Ectodermal cell (in vitro differentiated cells): ENCODE data around the gene PELO. TPM values are rescaled to one million over a fixed set of nuclear protein-coding genes. Genes with fewer than 3 reads are reported as not detected.
"Not testable (repeated sequence)": the region's sequence is repeated elsewhere in the genome, so short reads cannot be mapped to it uniquely, and the experiment has no call there.

ENCODE experiments used
- H3K27ac ChIP-seq: 2 replicates; pipeline ENCODE4 v1.7.0; 2013; ENCODE audit warnings: mild to moderate bottlenecking, low read depth, low read length; ENCODE audit not compliant: insufficient read depth, poor library complexity, severe bottlenecking
- H3K27me3 ChIP-seq: 2 replicates; pipeline ENCODE4 v1.7.0; 2013; ENCODE audit warnings: mild to moderate bottlenecking, low read length; ENCODE audit not compliant: insufficient read depth, control insufficient read depth, poor library complexity, severe bottlenecking
- H3K36me3 ChIP-seq: one replicate; pipeline ENCODE4 v1.7.0; 2013; ENCODE audit warnings: low read length; ENCODE audit not compliant: control insufficient read depth, insufficient read depth
- H3K4me1 ChIP-seq: one replicate; pipeline ENCODE4 v1.7.0; 2013; ENCODE audit warnings: low read length; ENCODE audit not compliant: control insufficient read depth, insufficient read depth
- H3K4me3 ChIP-seq: 2 replicates; pipeline ENCODE4 v1.7.0; 2013; ENCODE audit warnings: low read depth, low read length, control low read depth; ENCODE audit not compliant: insufficient read depth
- H3K9me3 ChIP-seq: 2 replicates; pipeline ENCODE4 v1.7.0; 2013; ENCODE audit warnings: mild to moderate bottlenecking, low read length, moderate library complexity; ENCODE audit not compliant: control insufficient read depth
- WGBS, 2 experiments: methylation state at CpG; one replicate each; pipeline ENCODE4 v1.1.7; 2013; ENCODE audit warnings: missing lambda C conversion rate in 2 of 2; 5-methylcytosine and 5-hydroxymethylcytosine counted together
- polyA plus RNA-seq, 4 experiments: library from polyadenylated mRNA; stranded (reverse); fragments of 50-300 nt; gene quantifications; one replicate each; pipeline ENCODE4 v1.2.3, GENCODE V29; 2013

Gene PELO, protein sequence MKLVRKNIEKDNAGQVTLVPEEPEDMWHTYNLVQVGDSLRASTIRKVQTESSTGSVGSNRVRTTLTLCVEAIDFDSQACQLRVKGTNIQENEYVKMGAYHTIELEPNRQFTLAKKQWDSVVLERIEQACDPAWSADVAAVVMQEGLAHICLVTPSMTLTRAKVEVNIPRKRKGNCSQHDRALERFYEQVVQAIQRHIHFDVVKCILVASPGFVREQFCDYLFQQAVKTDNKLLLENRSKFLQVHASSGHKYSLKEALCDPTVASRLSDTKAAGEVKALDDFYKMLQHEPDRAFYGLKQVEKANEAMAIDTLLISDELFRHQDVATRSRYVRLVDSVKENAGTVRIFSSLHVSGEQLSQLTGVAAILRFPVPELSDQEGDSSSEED
- polyA plus RNA-seq (2013, experiment 1 of 4): 11.3 TPM
- 10.7 TPM for polyA plus RNA-seq (2013, experiment 2 of 4)
- 9.7 TPM for polyA plus RNA-seq (2013, experiment 3 of 4)
- polyA plus RNA-seq (2013, experiment 4 of 4): 10.7 TPM

DNA sequence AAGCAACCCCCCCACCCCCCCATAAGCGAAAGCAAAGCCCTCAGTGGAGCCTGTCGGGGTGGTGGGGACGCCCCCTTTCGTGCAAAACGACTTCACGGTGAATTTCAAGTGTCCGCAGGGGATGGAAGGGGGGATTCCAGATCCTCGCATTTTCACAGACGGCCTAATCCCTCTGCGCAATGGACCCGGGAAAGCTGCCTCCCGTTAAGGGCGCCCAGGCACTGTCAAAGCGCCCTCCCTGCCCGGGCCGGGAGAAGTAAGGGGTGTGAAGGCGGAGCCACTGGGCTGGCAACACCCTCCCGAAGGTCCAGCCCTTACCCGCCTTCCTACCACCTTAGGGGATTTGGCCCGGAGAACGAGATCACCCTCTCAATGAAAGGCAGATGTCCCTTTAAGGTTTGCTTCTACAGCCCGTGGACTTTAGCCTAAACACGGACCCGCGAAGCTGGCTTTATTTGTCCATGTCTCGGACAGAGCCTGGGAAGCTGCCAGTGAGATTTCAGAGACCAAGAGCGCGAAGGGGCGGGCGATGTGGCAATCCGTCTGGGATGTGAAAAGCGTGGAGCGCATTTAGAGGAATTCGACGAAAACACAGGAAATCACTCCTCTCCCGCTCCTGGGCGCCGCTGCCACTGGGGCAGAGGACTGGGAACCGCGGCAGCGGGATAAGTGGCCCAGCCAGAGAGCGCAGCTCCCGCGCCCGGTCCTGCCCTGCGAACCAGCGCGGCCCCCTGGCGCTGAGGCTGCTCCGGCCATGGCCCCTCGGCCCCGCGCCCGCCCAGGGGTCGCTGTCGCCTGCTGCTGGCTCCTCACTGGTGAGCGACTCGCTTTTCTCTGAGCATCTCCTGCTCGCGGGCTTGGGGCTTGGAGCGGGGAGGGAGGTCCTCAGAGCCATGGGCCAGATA, at the start of gene PELO, which contains the start of gene ITGA1:
Gene PELO (plus strand): TSS at position 317 of the 905 bp plus-strand sequence. CDS start 12,479 bp downstream, outside the sequence.
Gene ITGA1 (plus strand): TSS at position 317 of the 905 bp plus-strand sequence. CDS start 438 bp downstream, at position 755.
- 0% methylated on average over 60 to 61 of the region's 61 CpGs for WGBS, 2 experiments
- H3K27me3 ChIP-seq: peaks cover 31% of the 10 kb centered on the region
- H3K4me1 ChIP-seq: no peaks in the 10 kb centered on the region
- no peaks in the 10 kb centered on the region for H3K9me3 ChIP-seq
- peak within 1 kb of the TSS; percentile 44 for H3K27ac ChIP-seq
- H3K36me3 ChIP-seq: no peaks in the 10 kb centered on the region
- H3K4me3 ChIP-seq: peak within 1 kb of the TSS; percentile 63

GRCh38 chr5:52738095-52738506, 49.6 kb upstream of the PELO start:
- H3K36me3 ChIP-seq: no peaks in the 10 kb centered on the region
- H3K27me3 ChIP-seq: no peaks in the 10 kb centered on the region
- H3K4me3 ChIP-seq: no peak overlapping the region
- no peaks in the 10 kb centered on the region for H3K4me1 ChIP-seq
- no peaks in the 10 kb centered on the region for H3K9me3 ChIP-seq
- no peak overlapping the region for H3K27ac ChIP-seq

- Histone ChIP-seq H3K4me3 (no peak overlapping the region), H3K27me3 (no peaks in the 10 kb centered on the region), H3K4me1 (no peaks in the 10 kb centered on the region), H3K9me3 (no peaks in the 10 kb centered on the region), H3K27ac (no peak overlapping the region), H3K36me3 (no peaks in the 10 kb centered on the region)
- 90 to 100% methylated on average over 2 of the region's 2 CpGs for WGBS, 2 experiments
Observed at GRCh38 chr5:52740007-52740406, 47.7 kb upstream of the PELO start.

GRCh38 chr5:52743012-52743411, 44.7 kb upstream of the PELO start:
- H3K36me3 ChIP-seq: no peaks in the 10 kb centered on the region

GRCh38 chr5:52743529-52743928, 44.2 kb upstream of the PELO start:
- Histone ChIP-seq H3K36me3 (no peaks in the 10 kb centered on the region), H3K9me3 (no peaks in the 10 kb centered on the region), H3K27ac (no peak overlapping the region), H3K4me3 (no peak overlapping the region), H3K4me1 (no peaks in the 10 kb centered on the region), H3K27me3 (no peaks in the 10 kb centered on the region)
- 100% methylated on average over 1 of the region's 3 CpGs; no CpG with 5 or more reads in 1 of the 2 experiments for WGBS, 2 experiments

More at GRCh38 chr5:52743012-52743411, 44.7 kb upstream of the PELO start:
- WGBS, 2 experiments: 87 to 91% methylated on average over 2 of the region's 2 CpGs
- Histone ChIP-seq H3K4me1 (no peaks in the 10 kb centered on the region), H3K27ac (no peak overlapping the region), H3K4me3 (no peak overlapping the region), H3K9me3 (no peaks in the 10 kb centered on the region), H3K27me3 (no peaks in the 10 kb centered on the region)

- Histone ChIP-seq H3K36me3 (no peaks in the 10 kb centered on the region), H3K27ac (no peak overlapping the region), H3K9me3 (no peaks in the 10 kb centered on the region), H3K4me3 (no peak overlapping the region), H3K4me1 (no peaks in the 10 kb centered on the region), H3K27me3 (no peaks in the 10 kb centered on the region)
- WGBS, 2 experiments: 84 to 93% methylated on average over 1 of the region's 1 CpG
Observed at GRCh38 chr5:52743970-52744369, 43.7 kb upstream of the PELO start.

- not testable (repeated sequence) for H3K9me3 ChIP-seq, H3K36me3 ChIP-seq, H3K27ac ChIP-seq, H3K4me3 ChIP-seq, H3K4me1 ChIP-seq, H3K27me3 ChIP-seq
- WGBS, 2 experiments: 87 to 95% methylated on average over 2 of the region's 2 CpGs
Observed at GRCh38 chr5:52744867-52745458, 42.8 kb upstream of the PELO start.

GRCh38 chr5:52746539-52746938, 41.2 kb upstream of the PELO start:
- Histone ChIP-seq H3K27ac (no peak overlapping the region), H3K27me3 (no peaks in the 10 kb centered on the region), H3K4me1 (no peaks in the 10 kb centered on the region), H3K36me3 (no peaks in the 10 kb centered on the region), H3K4me3 (no peak overlapping the region), H3K9me3 (no peaks in the 10 kb centered on the region)
- 90 to 100% methylated on average over 2 of the region's 2 CpGs for WGBS, 2 experiments

- Histone ChIP-seq H3K4me3 (no peak overlapping the region), H3K36me3 (no peaks in the 10 kb centered on the region), H3K27ac (no peak overlapping the region), H3K27me3 (no peaks in the 10 kb centered on the region), H3K4me1 (no peaks in the 10 kb centered on the region), H3K9me3 (no peaks in the 10 kb centered on the region)
- WGBS, 2 experiments: 56% methylated on average over 1 of the region's 1 CpG; no CpG with 5 or more reads in 1 of the 2 experiments
Observed at GRCh38 chr5:52748590-52748989, 39.1 kb upstream of the PELO start.
